Mammary epithelial cell (primary cell): ENCODE measurements around the gene GAB2.

ENCODE experiments used
- CTCF ChIP-seq, 2 donors: IDR thresholded peaks in 1 of 2; conservative IDR thresholded peaks in 1 of 2; 2 replicates each; pipeline ENCODE4 v1.5.1; 2011 to 2012; ENCODE audit warnings: inconsistent platforms in 2 of 2, low read length in 2 of 2, mild to moderate bottlenecking in 2 of 2, control low read depth in 1 of 2, low read depth in 1 of 2; ENCODE audit not compliant: insufficient read depth in 1 of 2; ENCODE audit errors: extremely low read depth in 1 of 2
- EZH2 ChIP-seq: IDR thresholded peaks from 2 replicates; pipeline ENCODE4 v1.6.1; 2012; ENCODE audit warnings: low read length, inconsistent platforms, borderline replicate concordance

DNA sequence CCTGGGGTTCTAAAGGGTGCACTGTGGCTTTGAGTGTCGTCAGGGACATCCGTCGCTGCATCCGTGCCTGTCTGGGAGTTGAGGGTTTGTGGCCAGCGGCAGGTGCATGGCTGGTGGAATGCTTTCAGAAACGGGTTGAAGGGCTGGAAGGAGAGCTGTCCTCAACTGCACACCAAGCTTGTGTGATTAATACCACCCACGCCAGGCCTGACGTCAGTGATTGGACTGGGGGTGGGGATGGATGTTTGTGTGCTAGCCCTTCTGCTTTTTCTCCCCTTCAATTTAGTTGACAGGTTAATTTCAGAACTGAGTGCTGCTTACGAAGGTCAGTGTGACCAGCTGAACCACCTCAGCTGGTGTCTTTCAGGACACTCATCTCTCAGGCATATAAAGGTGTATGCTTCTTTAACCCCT lies 3.2 kb upstream of the GAB2 start:
- TF ChIP-seq CTCF (conservative IDR thresholded peaks at IDR 0.05 in 1 of 2, IDR thresholded peaks at IDR 0.05 in 1 of 2; ENCODE audit: extremely low read depth in 1 of 2, insufficient read depth in 1 of 2, low read depth in 1 of 2, low read length in 2 of 2) (no peak), EZH2 (no peak)
